ENCODE results near the gene CRK. TPM values are rescaled to one million over a fixed set of nuclear protein-coding genes. Genes with fewer than 3 reads are reported as not detected.
"Not testable (repeated sequence)": the region's sequence is repeated elsewhere in the genome, so short reads cannot be mapped to it uniquely, and the experiment has no call there.

CRK gene
- total RNA-seq, 1 experiment from 2014 or later: 41.8 TPM

- Histone ChIP-seq H3K9ac (ENCODE audit: low read length) (peak overlapping the region; percentile 97), H3K9me2 (replicated peaks; ENCODE audit: low read length) (no peaks in the 10 kb centered on the region), H3K36me3 (ENCODE audit: low read depth, low read length) (peaks cover 5% of the 10 kb centered on the region; the same call in 1 of the 2 replicates), H3K9me3 (ENCODE audit: low read length) (no peaks in the 10 kb centered on the region), H3F3A (ENCODE audit: low read length, unreplicated experiment) (no peaks in the 10 kb centered on the region), H3K4me1 (ENCODE audit: insufficient read depth, low read length) (peaks cover 4% of the 10 kb centered on the region; the same call in 1 of the 2 replicates), H3K4me2 (ENCODE audit: low read length) (peak overlapping the region; percentile 93), H3K79me2 (ENCODE audit: low read length) (peaks cover 65% of the 10 kb centered on the region), H2AFZ (ENCODE audit: low read length) (no peak overlapping the region), H3K27ac (ENCODE audit: low read length) (no peak overlapping the region), H4K20me1 (ENCODE audit: low read length) (peaks cover 16% of the 10 kb centered on the region), H3K4me3 (ENCODE audit: low read length) (peak overlapping the region; percentile 88), H3K27me3 (ENCODE audit: low read length) (no peaks in the 10 kb centered on the region)
- ATAC-seq (no peak), DNase-seq (no peak)
- CTCF ChIA-PET: no interaction called here
- POLR2A ChIA-PET (ENCODE audit: unreplicated experiment): interaction anchor here (0.6 kb wide), 1 partner anchor 122 kb away, joined by 3 read pairs; no protein-coding TSS in a partner anchor
- BruUV-seq (replicated peaks): no TSS peak
- intact Hi-C loops (cut with micrococcal nuclease): loop anchor here (10.0 kb wide), 1 partner anchor 90 kb away; no protein-coding TSS in a partner anchor
- TF ChIP-seq CTCF (conservative IDR thresholded peaks at IDR 0.05; ENCODE audit: low read depth, low read length): no peak
- no peak for TF ChIP-seq EZH2phosphoT487 (IDR thresholded peaks at IDR 0.05; ENCODE audit: borderline replicate concordance, low read length)
- TF ChIP-seq EZH2 (IDR thresholded peaks at IDR 0.05; ENCODE audit: low read length, unreplicated experiment): no peak
These were observed 1.5 kb downstream of the CRK start for GRCh38 chr17:1454541-1454940.

GRCh38 chr17:1453694-1454093, 2.3 kb downstream of the CRK start:
- not testable (repeated sequence) for H3K4me2 ChIP-seq (ENCODE audit: low read length); H3K4me3 ChIP-seq (ENCODE audit: low read length); BruUV-seq (replicated peaks)

DNA sequence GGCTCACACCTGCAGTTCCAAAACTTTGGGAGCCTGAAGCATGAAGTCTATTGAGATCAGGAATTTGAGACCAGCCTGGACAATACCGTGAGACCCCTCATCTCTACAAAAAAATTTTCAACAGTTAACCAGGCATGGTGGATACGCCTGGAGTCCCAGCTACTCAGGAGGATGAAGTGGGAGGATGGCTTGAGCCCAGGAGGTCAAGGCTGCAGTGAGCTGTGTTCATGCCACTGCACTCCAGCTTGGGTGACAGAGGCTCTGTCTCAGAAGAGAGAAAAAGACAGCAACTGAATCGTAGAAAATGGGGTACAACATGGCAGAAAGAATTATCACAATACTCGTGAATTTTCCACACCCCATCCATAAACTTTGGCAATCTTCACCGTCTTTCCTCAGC, 3.2 kb downstream of the CRK start:
- Histone ChIP-seq H3K9me2 (replicated peaks; ENCODE audit: low read length) (no peaks in the 10 kb centered on the region), H3K4me2 (ENCODE audit: low read length) (no peak overlapping the region), H3K27ac (ENCODE audit: low read length) (no peak overlapping the region), H3K9ac (ENCODE audit: low read length) (no peak overlapping the region), H4K20me1 (ENCODE audit: low read length) (peaks cover 20% of the 10 kb centered on the region), H3F3A (ENCODE audit: low read length, unreplicated experiment) (no peaks in the 10 kb centered on the region), H3K79me2 (ENCODE audit: low read length) (peaks cover 82% of the 10 kb centered on the region), H3K36me3 (ENCODE audit: low read depth, low read length) (peaks cover 5% of the 10 kb centered on the region; the same call in 1 of the 2 replicates), H3K4me3 (ENCODE audit: low read length) (no peak overlapping the region), H3K4me1 (ENCODE audit: insufficient read depth, low read length) (peaks cover 4% of the 10 kb centered on the region; the same call in 1 of the 2 replicates), H3K27me3 (ENCODE audit: low read length) (no peaks in the 10 kb centered on the region), H3K9me3 (ENCODE audit: low read length) (no peaks in the 10 kb centered on the region), H2AFZ (ENCODE audit: low read length) (no peak overlapping the region)
- no peak for TF ChIP-seq EZH2 (IDR thresholded peaks at IDR 0.05; ENCODE audit: low read length, unreplicated experiment)
- no peak for TF ChIP-seq CTCF (conservative IDR thresholded peaks at IDR 0.05; ENCODE audit: low read depth, low read length)
- TF ChIP-seq EZH2phosphoT487 (IDR thresholded peaks at IDR 0.05; ENCODE audit: borderline replicate concordance, low read length): no peak
- DNase-seq: no peak
- ATAC-seq: no peak
- intact Hi-C loops (cut with micrococcal nuclease): loop anchor here (10.0 kb wide), 1 partner anchor 88 kb away; no protein-coding TSS in a partner anchor
- no TSS peak for BruUV-seq (replicated peaks)
- ChIA-PET POLR2A (ENCODE audit: unreplicated experiment) (no interaction called here), CTCF (interaction anchor here (0.6 kb wide), 1 partner anchor 8 kb away, joined by 4 read pairs; no protein-coding TSS in a partner anchor)

More at GRCh38 chr17:1453694-1454093, 2.3 kb downstream of the CRK start:
- ATAC-seq; H3K9me3 ChIP-seq (ENCODE audit: low read length); POLR2A ChIA-PET (ENCODE audit: unreplicated experiment); DNase-seq; CTCF ChIA-PET; H3K36me3 ChIP-seq (ENCODE audit: low read depth, low read length); H2AFZ ChIP-seq (ENCODE audit: low read length); H3K27me3 ChIP-seq (ENCODE audit: low read length); H3K9me2 ChIP-seq (replicated peaks; ENCODE audit: low read length); H3K4me1 ChIP-seq (ENCODE audit: insufficient read depth, low read length); H3K9ac ChIP-seq (ENCODE audit: low read length); H3K27ac ChIP-seq (ENCODE audit: low read length); H3F3A ChIP-seq (ENCODE audit: low read length, unreplicated experiment): not testable (repeated sequence)
- Histone ChIP-seq H4K20me1 (ENCODE audit: low read length) (peaks cover 16% of the 10 kb centered on the region), H3K79me2 (ENCODE audit: low read length) (peaks cover 73% of the 10 kb centered on the region)
- intact Hi-C loops (cut with micrococcal nuclease): loop anchor here (10.0 kb wide), 1 partner anchor 89 kb away; no protein-coding TSS in a partner anchor

GRCh38 chr17:1450261-1450660, 5.8 kb downstream of the CRK start:
- H3K9ac ChIP-seq (ENCODE audit: low read length); POLR2A ChIA-PET (ENCODE audit: unreplicated experiment); H3K4me3 ChIP-seq (ENCODE audit: low read length); H3F3A ChIP-seq (ENCODE audit: low read length, unreplicated experiment); ATAC-seq; H3K9me3 ChIP-seq (ENCODE audit: low read length); H3K27ac ChIP-seq (ENCODE audit: low read length); H3K9me2 ChIP-seq (replicated peaks; ENCODE audit: low read length); H3K4me2 ChIP-seq (ENCODE audit: low read length); H3K27me3 ChIP-seq (ENCODE audit: low read length); H2AFZ ChIP-seq (ENCODE audit: low read length); CTCF ChIA-PET; DNase-seq; BruUV-seq (replicated peaks); H3K36me3 ChIP-seq (ENCODE audit: low read depth, low read length); H3K4me1 ChIP-seq (ENCODE audit: insufficient read depth, low read length): not testable (repeated sequence)
- intact Hi-C loops (cut with micrococcal nuclease): loop anchor here (10.0 kb wide), 1 partner anchor 85 kb away; no protein-coding TSS in a partner anchor
- peaks cover 100% of the 10 kb centered on the region for H3K79me2 ChIP-seq (ENCODE audit: low read length)
- H4K20me1 ChIP-seq (ENCODE audit: low read length): peaks cover 25% of the 10 kb centered on the region

Data from PC-3 (cell line).